ENCODE data around the gene SRSF5.

Gene SRSF5

DNA sequence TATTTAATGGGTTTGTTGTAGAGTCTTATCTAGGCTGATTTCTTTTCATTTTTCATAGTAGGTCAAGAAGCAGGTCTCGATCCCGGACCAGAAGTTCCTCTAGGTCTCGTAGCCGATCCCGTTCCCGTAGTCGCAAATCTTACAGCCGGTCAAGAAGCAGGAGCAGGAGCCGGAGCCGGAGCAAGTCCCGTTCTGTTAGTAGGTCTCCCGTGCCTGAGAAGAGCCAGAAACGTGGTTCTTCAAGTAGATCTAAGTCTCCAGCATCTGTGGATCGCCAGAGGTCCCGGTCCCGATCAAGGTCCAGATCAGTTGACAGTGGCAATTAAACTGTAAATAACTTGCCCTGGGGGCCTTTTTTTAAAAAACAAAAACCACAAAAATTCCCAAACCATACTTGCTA, 4.2 kb downstream of the SRSF5 start:
- no peak for DNase-seq (ENCODE audit: low read depth)

- DNase-seq (ENCODE audit: low read depth): no peak
Measured at GRCh38 chr14:69772082-69773017, 5.4 kb downstream of the SRSF5 start.

GRCh38 chr14:69773571-69774276, 6.8 kb downstream of the SRSF5 start:
- DNase-seq (ENCODE audit: low read depth): no peak

GRCh38 chr14:69775012-69775411, 8.1 kb downstream of the SRSF5 start:
- DNase-seq (ENCODE audit: low read depth): no peak

GRCh38 chr14:69776875-69777453, 10.0 kb downstream of the SRSF5 start:
- DNase-seq (ENCODE audit: low read depth): no peak

GRCh38 chr14:69779088-69779487, 12.1 kb downstream of the SRSF5 start:
- DNase-seq (ENCODE audit: low read depth): no peak

DNA sequence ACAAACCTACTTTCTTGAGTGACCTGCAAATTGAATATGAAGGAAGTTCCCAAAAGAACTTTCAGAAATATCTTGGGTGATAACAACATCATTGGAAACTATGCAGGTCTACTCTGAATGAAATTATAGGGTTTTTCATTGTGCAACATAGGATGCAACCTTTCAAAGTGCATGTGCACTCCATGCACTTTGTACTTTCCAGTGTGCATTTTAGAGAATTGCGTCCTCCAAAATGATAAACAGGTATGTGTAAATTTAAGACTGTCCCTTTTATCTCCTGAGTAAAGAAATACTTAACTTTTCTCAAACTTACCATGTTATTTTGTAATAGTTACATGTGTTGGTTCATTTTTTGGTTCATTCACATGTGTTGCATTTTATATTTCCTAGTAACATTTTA, 13.2 kb downstream of the SRSF5 start:
- no peak for DNase-seq (ENCODE audit: low read depth)

DNA sequence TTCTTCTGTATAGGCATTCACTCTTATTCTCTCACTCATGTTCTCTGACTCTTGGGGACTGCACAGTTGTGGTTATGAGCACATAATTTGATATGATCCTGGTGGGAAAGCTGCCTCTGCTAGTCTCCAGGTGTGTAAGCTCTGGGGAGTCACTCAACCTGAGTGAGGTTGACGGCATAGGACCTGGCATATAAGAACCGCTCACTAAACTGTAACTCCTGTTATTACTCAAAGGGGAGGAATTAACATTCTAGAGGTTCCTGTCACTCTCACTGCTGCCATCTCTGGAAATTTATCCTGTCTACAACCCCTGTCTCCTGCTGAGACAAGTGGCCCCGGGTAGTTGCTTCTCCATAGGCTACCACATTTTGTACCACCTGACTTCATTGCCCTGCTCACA, 14.0 kb downstream of the SRSF5 start:
- DNase-seq (ENCODE audit: low read depth): no peak

GRCh38 chr14:69784942-69785341, 18.0 kb downstream of the SRSF5 start:
- DNase-seq (ENCODE audit: low read depth): no peak

DNA sequence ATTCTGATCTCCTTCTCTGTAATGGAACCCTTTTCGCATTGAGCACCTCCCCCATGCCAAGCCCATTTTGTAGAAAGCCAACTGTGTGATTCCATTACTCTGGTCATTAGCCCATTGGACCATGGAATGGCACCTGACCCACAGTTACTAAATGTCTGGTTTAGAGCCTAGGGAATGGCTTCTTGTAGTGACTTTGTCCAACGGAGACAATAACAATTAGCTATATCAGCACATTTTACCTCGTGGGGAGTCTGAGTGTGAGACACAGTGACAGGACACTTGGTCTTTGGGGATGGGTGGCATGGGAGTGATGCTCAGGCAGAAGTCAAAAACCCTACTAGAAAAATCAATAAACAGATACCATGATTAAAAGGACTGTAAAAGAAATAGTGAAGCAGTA, 19.7 kb downstream of the SRSF5 start:
- no peak for DNase-seq (ENCODE audit: low read depth)

DNA sequence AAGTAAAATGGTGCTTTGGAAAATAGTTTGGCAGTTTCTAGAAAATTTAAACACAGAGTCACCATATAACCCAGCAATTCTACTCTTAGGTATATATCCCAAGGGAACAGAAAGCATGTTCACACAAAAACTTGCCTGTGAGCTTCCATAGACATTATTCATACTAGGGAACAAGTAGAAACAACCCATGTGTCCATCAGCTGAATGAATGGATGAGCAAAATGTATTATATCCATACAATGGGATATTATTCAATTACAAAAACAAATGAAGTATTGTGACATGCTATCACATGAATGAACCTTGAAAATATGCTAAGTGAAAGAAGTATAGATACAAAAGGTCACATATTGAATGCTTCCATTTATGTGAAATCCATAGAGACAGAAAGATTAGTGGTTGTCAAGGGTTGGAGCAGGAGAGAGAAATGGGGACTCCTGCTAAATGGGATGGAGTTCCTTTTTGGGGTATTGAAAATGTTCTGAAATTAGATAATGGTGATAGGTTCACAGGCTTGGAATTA, 22.2 kb downstream of the SRSF5 start:
- no peak for DNase-seq (ENCODE audit: low read depth)

DNA sequence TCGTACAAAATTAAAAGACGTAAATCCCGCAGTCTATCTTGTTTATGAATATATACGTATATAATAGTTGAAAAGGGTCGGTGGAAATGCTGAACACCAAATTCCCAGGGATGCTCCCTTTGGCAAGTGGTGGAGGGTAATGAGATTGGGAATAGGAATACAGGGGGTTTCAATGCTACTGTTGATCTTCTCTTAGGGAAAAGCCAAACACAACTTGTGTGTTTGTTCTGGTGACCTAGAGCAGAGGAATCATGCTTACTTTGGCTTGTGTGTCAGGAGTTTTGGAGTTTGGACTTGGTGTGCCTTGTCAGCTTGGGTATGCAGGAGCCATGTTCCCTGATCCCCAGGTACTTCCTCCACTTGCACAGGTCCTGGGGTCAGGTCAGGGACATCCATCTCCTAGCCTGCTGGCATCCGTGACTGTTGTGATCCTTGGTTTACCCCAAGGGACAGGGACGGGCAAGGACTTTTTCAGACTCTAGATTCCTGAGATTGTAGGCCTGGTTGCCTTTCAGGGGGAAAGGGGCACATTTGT, 26.0 kb downstream of the SRSF5 start:
- DNase-seq (ENCODE audit: low read depth): no peak

GRCh38 chr14:69794791-69795190, 27.8 kb downstream of the SRSF5 start:
- no peak for DNase-seq (ENCODE audit: low read depth)

DNA sequence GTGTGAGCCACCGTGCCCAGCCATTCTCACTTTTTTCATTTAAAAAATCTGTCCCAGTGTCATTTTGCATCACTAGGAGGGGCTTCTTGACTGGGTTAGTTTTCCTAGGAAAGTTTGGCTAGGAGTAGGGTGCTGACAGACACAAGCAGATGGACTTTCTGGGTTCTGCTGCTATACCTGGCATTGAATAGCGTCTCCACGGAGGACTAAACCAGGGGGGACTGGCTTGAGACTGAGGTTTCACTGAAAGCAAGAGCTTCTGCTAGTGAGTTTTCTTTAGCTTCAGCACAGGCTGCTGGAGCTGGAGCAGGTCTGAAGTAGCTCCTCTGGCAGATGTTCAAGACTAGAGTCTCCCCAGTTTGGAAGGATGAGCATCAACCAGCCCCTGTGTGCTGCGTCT, 28.7 kb downstream of the SRSF5 start:
- no peak for DNase-seq (ENCODE audit: low read depth)

DNA sequence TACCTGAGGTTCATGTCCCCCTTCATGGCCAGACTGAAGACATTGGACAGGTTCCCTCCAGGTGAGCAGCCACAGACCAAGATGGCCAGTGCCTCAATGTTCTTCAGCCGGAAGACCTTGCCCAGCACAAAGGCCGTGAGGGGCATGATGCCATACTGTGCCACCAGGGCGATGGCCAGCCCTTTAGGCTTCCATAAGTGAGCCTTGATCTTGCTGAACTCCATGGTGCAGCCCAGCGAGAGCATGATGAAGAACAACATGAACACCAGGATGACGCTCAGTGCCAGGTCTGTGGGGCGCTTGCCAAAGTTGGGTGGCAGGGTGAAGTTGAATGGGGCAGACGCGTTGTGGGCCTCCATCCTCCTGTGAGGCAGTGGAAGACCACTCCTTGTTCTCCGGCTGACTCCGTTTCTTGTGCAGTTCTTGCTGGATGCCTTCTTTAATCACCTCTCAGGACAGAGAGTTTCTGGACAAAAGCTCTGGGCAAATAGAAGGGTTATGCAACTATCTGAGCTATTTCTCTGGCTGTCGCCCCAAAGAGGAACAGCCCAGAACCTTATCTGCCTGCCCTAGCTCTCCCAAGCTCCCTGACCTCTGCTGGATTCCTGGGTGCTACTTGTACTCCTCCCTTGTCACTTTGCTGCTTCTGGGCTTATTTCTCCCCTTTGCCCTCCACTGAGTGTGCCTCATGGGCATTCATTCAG, 30.0 kb downstream of the SRSF5 start, which contains the start of gene SLC10A1:
SLC10A1 (minus strand) TSS at position 445 of the 704 bp plus-strand sequence; CDS start at position 359, 86 bp downstream.
- DNase-seq (ENCODE audit: low read depth): no peak

GRCh38 chr14:69797573-69798338, 30.8 kb downstream of the SRSF5 start:
- no peak for DNase-seq (ENCODE audit: low read depth)

DNA sequence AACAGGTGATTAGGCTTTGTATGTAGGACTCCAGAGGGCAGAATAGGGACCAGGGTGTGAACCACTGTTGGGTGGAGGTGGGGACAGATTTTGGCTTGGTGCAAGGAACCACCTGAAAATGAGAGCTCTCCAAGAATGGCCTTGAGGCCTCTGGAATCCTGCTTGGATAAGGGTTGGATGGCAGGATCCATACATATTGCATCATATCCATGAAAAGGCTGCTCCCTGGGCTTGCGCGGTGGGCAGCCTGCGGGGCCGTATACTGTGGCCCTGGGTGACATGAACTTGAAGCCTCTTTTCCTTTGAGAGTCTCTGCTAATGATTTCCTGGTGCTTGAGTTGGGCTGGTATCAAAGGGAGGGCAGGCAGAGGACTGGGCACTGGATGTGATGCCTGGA, 31.4 kb downstream of the SRSF5 start:
- no peak for DNase-seq (ENCODE audit: low read depth)

DNA sequence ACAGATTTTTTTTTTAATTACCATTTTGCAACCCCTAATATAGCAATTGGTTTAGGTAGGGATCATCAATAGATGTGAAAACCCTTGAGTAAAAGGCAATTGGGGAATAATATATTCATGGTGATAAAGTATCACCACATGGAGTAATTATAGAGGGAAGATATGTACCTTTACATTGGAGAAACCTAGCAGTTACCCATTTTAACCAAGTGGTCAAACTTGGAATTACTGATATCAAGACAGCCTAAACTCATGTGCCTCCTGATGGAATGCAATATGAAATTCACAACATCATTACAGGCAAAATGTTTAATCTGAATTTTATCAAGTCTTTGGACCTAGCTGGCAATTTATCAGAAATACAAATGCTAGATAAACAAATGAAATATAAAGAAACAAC, 36.8 kb downstream of the SRSF5 start:
- DNase-seq (ENCODE audit: low read depth): no peak

DNA sequence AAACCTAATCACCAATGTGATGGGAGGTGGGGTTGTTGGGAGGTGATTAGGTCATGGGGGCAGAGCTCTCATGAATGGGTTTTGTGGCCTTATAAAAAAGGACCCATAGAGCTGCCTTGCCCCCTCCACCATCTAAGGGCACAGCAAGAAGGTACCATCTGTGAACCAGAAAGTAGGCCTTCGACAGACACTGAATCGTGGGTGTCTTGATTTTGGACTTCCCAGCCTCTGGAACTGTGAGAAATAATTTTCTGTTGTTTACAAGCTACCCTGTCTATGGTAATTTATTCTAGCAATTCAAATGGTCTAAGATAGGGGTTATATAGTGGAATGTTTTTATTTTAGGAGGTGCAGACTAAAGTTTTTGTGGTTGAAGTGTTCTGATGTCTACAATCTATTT, 38.0 kb downstream of the SRSF5 start:
- no peak for DNase-seq (ENCODE audit: low read depth)

DNA sequence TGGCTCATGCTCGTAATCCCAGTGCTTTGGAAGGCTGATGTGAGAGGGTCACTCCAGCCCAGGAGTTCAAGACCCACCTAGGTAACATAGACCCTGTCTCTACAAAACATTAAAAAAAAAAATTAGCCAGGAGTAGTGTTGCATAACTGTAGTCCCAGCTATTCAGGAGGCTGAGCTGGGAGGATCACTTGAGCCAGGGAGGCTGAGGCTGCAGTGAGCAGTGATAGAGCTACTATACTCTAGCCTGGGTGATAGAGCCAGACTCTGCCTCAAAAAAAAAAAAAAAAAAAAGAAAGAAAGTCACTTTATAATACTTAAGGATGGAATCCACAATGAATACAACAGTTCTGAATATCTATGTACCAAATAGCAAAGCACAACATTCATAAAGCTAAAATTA, 40.2 kb downstream of the SRSF5 start:
- no peak for DNase-seq (ENCODE audit: low read depth)

All from activated gamma-delta T cell treated with anti-CD3 and anti-CD28 coated beads, Interleukin-2, amount 50 U/mL, for 16 hours (primary cell).